Mucosa of gallbladder (tissue), 1 donor: Measurements from ENCODE around the gene PFDN1. TPM values are rescaled to one million over a fixed set of nuclear protein-coding genes. Genes with fewer than 3 reads are reported as not detected.

Experiments used
- DNase-seq: peaks from one replicate; pipeline ENCODE4 v3.0.0-alpha.2; 2020; ENCODE audit warnings: low spot score
- total RNA-seq: library from RNA; stranded (reverse); gene quantifications from one replicate; pipeline ENCODE4 v1.2.1, GENCODE V29; 2021
- donor health status: DM: no; HTN: no; CAD: no.

Gene PFDN1
- total RNA-seq, 1 donor from 2014 or later: 41.8 TPM

DNA sequence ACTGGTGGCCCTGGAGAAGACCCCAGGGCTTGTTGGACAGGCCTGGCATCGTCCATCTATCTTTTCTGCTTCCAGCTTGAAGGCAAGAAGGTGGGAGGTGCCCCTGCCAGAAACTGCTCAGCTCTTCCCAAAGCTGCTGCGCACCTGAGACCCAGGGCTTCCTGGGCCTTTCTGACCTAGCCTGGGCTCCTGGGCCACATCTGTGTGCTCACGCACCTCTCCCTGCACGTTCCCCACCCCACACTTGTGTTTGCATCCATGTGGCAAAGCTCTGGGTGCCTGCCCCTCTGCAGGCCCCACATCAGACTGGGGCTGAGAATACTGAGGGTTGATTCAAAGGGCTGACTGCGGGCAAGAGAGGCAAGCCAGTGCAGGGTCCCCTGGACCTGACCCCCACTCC, 63.4 kb downstream of the PFDN1 start:
- DNase-seq: no peak

- no peak for DNase-seq
Observed at GRCh38 chr5:140238756-140239155, 64.1 kb downstream of the PFDN1 start.

GRCh38 chr5:140236891-140237598, 65.9 kb downstream of the PFDN1 start:
- no peak for DNase-seq

DNA sequence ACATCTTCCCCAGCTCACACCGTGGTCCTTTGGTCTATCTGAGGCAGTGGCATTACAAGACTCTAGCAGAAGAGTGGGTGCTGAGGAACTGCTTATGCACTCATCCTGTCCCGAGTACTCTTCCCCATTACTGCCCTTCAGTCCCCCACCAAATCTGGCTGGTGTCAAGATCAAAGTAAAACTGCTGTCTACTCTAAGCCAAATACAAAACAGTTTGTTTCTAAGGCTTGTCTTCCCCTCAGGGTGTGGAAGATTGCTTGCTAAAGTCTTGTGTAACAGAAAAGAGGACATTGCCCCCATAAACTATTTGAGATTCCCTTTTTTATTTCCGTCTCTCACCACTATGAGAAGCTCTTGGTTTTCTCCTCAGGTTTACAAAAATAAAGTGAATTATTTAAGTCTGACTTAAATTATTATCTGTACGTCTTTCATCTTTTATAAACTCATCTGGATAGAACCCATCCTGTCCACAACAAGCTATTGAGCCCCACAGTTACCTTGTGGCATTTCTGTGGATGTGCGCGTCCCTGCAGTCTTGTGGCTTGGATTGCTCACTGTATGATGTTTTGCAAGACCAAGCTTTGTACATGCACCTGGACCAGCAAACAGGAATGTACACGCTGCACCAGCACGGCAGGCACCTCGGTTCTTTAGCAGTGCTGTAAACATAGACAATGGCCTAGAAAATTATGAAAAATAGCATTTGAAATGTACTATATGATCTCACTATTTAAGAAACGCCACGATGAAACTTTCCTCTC, 66.9 kb downstream of the PFDN1 start:
- no peak for DNase-seq

GRCh38 chr5:140234377-140234989, 68.4 kb downstream of the PFDN1 start:
- DNase-seq: no peak

DNA sequence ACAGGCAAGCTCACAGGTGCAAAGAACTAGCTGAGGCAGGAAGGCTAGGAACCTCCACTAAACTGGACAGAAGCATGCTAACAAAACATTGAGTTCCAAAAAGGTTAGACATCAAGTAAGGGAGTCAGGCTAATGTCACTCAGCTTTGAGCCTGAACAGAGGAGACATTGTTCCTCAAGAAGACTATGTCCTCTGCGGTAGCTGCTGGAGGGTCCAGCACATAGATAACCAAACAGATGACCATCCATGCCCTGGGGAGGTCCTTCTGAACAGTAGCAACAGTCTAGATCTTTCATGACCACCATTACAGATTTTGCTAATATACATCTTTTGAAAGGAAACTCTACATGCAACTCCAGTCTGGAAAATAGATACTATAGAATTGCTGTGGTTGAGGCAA, 70.2 kb downstream of the PFDN1 start:
- DNase-seq: no peak

- DNase-seq: no peak
Observed at GRCh38 chr5:140230373-140230772, 72.5 kb downstream of the PFDN1 start.

- DNase-seq: peak; percentile 51
Observed at GRCh38 chr5:140228364-140228837, 74.5 kb downstream of the PFDN1 start.

DNA sequence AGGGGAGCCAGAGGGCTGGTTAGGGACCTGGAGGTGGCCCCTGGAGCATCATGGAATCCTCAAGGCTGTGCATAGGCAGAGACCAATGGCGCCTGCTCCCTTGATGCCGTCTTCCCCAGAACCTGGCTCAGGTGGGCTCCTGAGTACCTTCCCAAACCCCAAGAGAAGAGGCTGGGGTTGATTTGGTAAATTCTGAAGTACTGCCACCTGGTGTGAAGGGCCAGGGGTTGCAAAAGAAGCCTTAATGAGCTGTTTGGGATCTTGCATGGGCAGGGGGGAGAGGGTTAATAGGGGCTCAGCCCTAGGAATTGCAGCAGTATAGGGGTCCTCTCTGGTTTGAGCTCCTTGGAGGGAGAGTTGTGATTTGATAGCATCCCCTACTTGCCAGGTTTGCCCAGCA, 75.9 kb downstream of the PFDN1 start:
- no peak for DNase-seq

- no peak for DNase-seq
Observed at GRCh38 chr5:140225396-140225795, 77.5 kb downstream of the PFDN1 start.

- DNase-seq: no peak
Observed at GRCh38 chr5:140224658-140225057, 78.2 kb downstream of the PFDN1 start.

- no peak for DNase-seq
Observed at GRCh38 chr5:140223567-140223966, 79.3 kb downstream of the PFDN1 start.

- no peak for DNase-seq
Observed at GRCh38 chr5:140222416-140222815, 80.5 kb downstream of the PFDN1 start.

DNA sequence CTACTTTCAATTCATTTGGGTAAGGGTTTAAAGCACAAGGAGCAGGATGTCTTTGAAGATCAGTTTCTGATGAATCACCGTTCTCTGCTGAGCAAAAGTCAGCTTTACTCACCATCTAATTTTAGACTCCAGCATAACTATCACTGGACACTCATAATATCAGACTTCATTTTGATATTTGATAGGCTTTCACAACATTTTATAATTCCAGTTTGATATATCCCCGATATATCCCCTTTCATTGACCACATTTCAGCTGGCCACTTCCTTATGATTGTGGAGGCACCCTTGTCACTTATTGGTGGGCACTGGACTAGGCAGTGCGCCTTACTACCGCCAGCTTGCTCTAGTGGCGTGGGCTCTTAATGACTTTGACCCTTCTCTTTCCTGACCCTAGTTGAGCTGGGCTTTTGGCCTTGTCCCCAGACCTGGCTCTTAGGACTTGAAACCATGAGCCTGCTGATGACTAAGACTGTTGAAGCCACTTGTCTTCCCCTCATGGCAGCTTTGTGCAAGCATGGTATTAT, 81.1 kb downstream of the PFDN1 start:
- DNase-seq: no peak

DNA sequence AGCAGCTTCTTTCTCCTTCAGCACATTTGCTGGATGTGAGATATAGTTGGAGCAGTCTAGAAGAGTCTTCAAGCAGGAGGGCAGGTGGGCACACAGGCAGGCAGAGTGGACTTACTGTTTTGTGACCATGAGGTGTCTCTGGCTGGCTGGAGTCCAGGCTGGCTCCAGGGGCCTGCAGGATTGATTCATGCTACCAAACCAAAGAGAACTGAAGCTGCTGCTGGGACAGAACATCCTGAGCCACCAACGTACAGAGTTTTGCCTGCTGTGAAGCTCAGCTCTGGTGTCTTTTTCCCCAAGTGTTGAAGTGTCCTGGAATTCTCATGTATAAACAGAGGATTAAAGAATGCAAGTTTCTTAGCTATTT, 82.2 kb downstream of the PFDN1 start:
- no peak for DNase-seq

DNA sequence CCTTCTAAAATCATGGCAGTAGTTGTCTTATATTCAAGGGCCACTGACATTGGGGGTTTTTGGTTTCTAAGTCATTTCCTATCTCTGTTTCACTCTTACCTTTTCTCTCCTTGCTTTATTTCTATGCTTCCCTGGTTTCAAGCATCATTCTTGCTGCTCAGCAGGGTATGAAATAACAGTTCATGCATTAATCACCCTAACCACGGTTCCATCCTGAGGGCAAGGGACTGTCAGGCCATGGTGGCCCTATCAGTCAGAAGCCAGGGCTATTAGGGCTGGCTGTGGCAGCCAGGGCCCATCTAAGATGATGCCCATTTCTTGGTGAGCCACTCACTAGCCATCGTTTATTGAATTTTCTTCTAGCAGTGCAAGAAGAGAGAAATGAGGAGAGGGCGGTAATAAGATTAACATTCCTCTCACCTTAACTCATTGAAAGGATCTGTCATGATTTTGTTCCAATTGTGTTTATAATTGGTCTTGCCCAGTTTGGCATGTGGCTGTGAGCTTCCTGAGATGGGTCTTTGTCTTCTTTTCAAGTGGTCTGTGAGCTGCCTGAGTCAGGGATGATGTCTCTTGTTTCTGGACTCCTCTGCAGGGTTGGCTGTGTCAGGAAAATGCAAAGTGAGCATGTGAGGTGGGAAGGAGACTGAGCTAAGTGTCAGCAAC, 82.7 kb downstream of the PFDN1 start:
- DNase-seq: no peak

GRCh38 chr5:140219068-140219991, 83.6 kb downstream of the PFDN1 start:
- DNase-seq: peak; percentile 89

DNA sequence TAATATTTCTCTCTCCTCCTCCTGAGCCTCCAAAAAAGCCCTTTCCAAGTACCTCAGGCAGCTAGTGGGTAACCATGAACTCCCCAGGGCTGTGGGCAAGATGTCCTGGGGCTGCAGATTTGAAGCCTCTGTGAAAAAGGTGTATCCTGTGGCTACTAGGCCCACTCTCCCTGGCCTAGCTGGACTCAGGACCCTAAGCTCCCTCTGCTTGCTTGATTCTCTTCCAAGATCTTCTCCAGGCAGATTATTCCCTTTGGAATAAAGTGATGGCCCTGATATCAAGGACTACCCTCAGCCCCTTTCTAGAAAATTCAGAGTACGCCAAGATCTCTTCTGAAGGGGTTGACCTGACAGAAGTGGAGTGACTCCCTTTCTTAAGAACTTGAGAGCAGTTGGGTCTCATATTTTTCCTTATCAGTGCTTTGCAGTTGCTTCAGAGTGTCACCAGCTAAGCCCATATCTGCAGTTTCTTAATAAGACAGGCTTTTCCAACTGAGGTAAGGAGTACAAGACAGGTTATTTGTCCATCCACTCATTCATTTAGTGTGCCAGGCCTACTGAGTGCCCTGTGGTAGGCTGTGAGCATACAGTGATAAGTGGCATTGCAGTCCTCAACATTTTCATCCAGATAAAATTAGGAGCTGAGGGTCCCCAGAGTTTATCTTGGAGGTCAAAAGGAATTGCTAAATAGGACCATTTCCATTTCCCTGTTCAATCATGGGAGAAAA, 85.4 kb downstream of the PFDN1 start:
- DNase-seq: no peak

DNA sequence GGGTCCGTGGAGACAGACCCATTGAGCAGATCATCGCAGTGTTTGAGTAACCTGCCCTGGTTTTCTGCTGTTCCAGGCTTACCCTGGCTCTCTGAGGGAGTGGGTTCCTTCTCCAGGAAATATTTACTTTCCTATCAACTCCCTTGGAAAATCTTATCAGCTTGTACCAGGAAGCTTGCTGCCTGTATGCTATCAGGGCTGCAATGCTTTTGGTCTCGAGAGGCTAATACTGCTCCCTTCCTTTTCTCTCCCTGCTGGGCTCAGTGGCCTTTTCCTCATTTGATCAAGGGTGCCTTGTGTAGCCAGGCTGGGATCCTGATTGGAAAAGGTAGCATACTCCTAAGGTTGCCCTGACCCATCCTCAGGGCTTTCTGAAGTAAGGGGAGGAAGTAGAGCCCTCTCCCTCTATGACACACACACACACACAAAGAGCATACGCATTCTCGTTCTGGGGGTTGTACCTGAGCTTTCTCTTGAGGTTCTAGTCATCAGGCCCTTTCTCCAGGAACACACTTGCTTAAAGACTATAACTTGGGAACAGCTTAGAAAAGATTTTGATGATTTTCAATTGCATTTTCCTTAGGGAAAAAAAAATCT, 86.3 kb downstream of the PFDN1 start:
- no peak for DNase-seq

DNA sequence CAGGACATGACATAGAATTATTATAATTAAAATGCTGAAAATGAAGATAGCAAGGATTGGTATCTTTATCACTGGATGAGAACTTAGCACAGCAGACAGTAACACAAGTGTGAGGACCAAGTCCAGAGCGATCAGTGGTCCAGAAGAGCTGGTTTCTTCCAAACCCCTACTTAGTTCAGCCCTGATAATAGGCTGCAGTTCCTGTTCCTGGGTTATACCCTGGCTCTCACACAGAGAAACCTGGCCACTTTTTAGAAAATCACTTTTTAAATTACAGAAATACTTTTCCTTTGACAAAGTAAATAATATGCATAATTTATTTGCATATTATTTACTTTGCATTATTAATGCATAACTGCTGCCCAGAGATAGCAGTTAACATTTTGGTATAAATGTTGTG, 87.6 kb downstream of the PFDN1 start:
- no peak for DNase-seq
